Mucosa of stomach (tissue), 1 donor: ENCODE measurements around the gene PGR.
"Not testable (repeated sequence)": the region's sequence is repeated elsewhere in the genome, so short reads cannot be mapped to it uniquely, and the experiment has no call there.

Source experiments
- H3K27me3 ChIP-seq: one replicate; pipeline ENCODE4 v1.7.0; 2013; ENCODE audit warnings: mild to moderate bottlenecking, low read length; ENCODE audit not compliant: control insufficient read depth, insufficient read depth
- H3K36me3 ChIP-seq: one replicate; pipeline ENCODE4 v1.7.0; 2013; ENCODE audit warnings: low read length; ENCODE audit not compliant: control insufficient read depth, insufficient read depth
- H3K4me1 ChIP-seq: one replicate; pipeline ENCODE4 v1.7.0; 2013; ENCODE audit warnings: mild to moderate bottlenecking, low read length; ENCODE audit not compliant: control insufficient read depth, insufficient read depth
- H3K4me3 ChIP-seq: one replicate; pipeline ENCODE4 v1.7.0; 2013; ENCODE audit warnings: low read length
- H3K9ac ChIP-seq: one replicate; pipeline ENCODE4 v1.7.0; 2013; ENCODE audit warnings: mild to moderate bottlenecking, low read length, moderate library complexity
- H3K9me3 ChIP-seq: one replicate; pipeline ENCODE4 v1.7.0; 2013; ENCODE audit warnings: mild to moderate bottlenecking, low read length, moderate library complexity; ENCODE audit not compliant: control insufficient read depth
- donor health status: Pancreatic carcinoma.

PGR gene

GRCh38 chr11:101030692-101031091 lies 98.9 kb downstream of the PGR start:
- no peak overlapping the region for H3K9ac ChIP-seq
- H3K9me3 ChIP-seq = no peaks in the 10 kb centered on the region

GRCh38 chr11:101030015-101030414 lies 99.6 kb downstream of the PGR start:
- Histone ChIP-seq H3K36me3 (no peaks in the 10 kb centered on the region), H3K4me3 (no peak overlapping the region), H3K9me3 (no peaks in the 10 kb centered on the region), H3K27me3 (no peaks in the 10 kb centered on the region), H3K9ac (no peak overlapping the region), H3K4me1 (no peaks in the 10 kb centered on the region)

More at GRCh38 chr11:101030692-101031091, 98.9 kb downstream of the PGR start:
- H3K4me1 ChIP-seq = no peaks in the 10 kb centered on the region
- H3K27me3 ChIP-seq = no peaks in the 10 kb centered on the region
- no peak overlapping the region for H3K4me3 ChIP-seq
- H3K36me3 ChIP-seq = no peaks in the 10 kb centered on the region

GRCh38 chr11:101028644-101029043 lies 101.0 kb downstream of the PGR start:
- H3K9ac ChIP-seq = no peak overlapping the region
- no peaks in the 10 kb centered on the region for H3K4me1 ChIP-seq
- H3K4me3 ChIP-seq = no peak overlapping the region
- H3K9me3 ChIP-seq = no peaks in the 10 kb centered on the region
- H3K27me3 ChIP-seq = no peaks in the 10 kb centered on the region
- H3K36me3 ChIP-seq = no peaks in the 10 kb centered on the region

GRCh38 chr11:101022256-101022655 lies 107.4 kb downstream of the PGR start:
- H3K36me3 ChIP-seq = no peaks in the 10 kb centered on the region
- H3K9ac ChIP-seq = no peak overlapping the region
- no peak overlapping the region for H3K4me3 ChIP-seq
- no peaks in the 10 kb centered on the region for H3K9me3 ChIP-seq
- no peaks in the 10 kb centered on the region for H3K27me3 ChIP-seq
- no peaks in the 10 kb centered on the region for H3K4me1 ChIP-seq

GRCh38 chr11:101019870-101020269 lies 109.7 kb downstream of the PGR start:
- Histone ChIP-seq H3K9ac (no peak overlapping the region), H3K9me3 (no peaks in the 10 kb centered on the region), H3K27me3 (no peaks in the 10 kb centered on the region), H3K4me3 (no peak overlapping the region), H3K4me1 (no peaks in the 10 kb centered on the region), H3K36me3 (no peaks in the 10 kb centered on the region)

- Histone ChIP-seq H3K9ac (no peak overlapping the region), H3K4me1 (no peaks in the 10 kb centered on the region), H3K27me3 (no peaks in the 10 kb centered on the region), H3K36me3 (no peaks in the 10 kb centered on the region), H3K4me3 (no peak overlapping the region), H3K9me3 (no peaks in the 10 kb centered on the region)
Observed at GRCh38 chr11:101014600-101015285, 114.9 kb downstream of the PGR start.

GRCh38 chr11:101013702-101014101 lies 115.9 kb downstream of the PGR start:
- H3K27me3 ChIP-seq, H3K36me3 ChIP-seq, H3K4me3 ChIP-seq, H3K4me1 ChIP-seq, H3K9me3 ChIP-seq, H3K9ac ChIP-seq: not testable (repeated sequence)

- H3K36me3 ChIP-seq = no peaks in the 10 kb centered on the region
- no peaks in the 10 kb centered on the region for H3K4me1 ChIP-seq
- H3K9me3 ChIP-seq = no peaks in the 10 kb centered on the region
- no peaks in the 10 kb centered on the region for H3K27me3 ChIP-seq
- no peak overlapping the region for H3K4me3 ChIP-seq
- H3K9ac ChIP-seq = no peak overlapping the region
Observed at GRCh38 chr11:101011881-101012280, 117.7 kb downstream of the PGR start.

GRCh38 chr11:101010899-101011298 lies 118.7 kb downstream of the PGR start:
- no peaks in the 10 kb centered on the region for H3K4me1 ChIP-seq
- no peaks in the 10 kb centered on the region for H3K36me3 ChIP-seq

GRCh38 chr11:101009690-101010055 lies 119.9 kb downstream of the PGR start:
- Histone ChIP-seq H3K9ac (no peak overlapping the region), H3K4me1 (no peaks in the 10 kb centered on the region), H3K36me3 (no peaks in the 10 kb centered on the region), H3K9me3 (no peaks in the 10 kb centered on the region), H3K27me3 (no peaks in the 10 kb centered on the region), H3K4me3 (no peak overlapping the region)

More at GRCh38 chr11:101010899-101011298, 118.7 kb downstream of the PGR start:
- no peaks in the 10 kb centered on the region for H3K27me3 ChIP-seq
- H3K9ac ChIP-seq = no peak overlapping the region
- H3K4me3 ChIP-seq = no peak overlapping the region
- no peaks in the 10 kb centered on the region for H3K9me3 ChIP-seq

- Histone ChIP-seq H3K4me3 (no peak overlapping the region), H3K9me3 (no peaks in the 10 kb centered on the region)
Observed at GRCh38 chr11:101008961-101009689, 120.5 kb downstream of the PGR start.

GRCh38 chr11:101003468-101003867 lies 126.1 kb downstream of the PGR start:
- H3K9ac ChIP-seq = no peak overlapping the region
- no peaks in the 10 kb centered on the region for H3K27me3 ChIP-seq
- H3K9me3 ChIP-seq = no peaks in the 10 kb centered on the region
- no peaks in the 10 kb centered on the region for H3K4me1 ChIP-seq
- no peak overlapping the region for H3K4me3 ChIP-seq
- no peaks in the 10 kb centered on the region for H3K36me3 ChIP-seq

More at GRCh38 chr11:101008961-101009689, 120.5 kb downstream of the PGR start:
- Histone ChIP-seq H3K36me3 (no peaks in the 10 kb centered on the region), H3K9ac (no peak overlapping the region), H3K4me1 (no peaks in the 10 kb centered on the region), H3K27me3 (no peaks in the 10 kb centered on the region)
